Suppressor macrophage treated with lipopolysaccharide for 1 hour (primary cell): ENCODE results near the gene OPN4.

Experiments used
- DNase-seq, 3 donors: peaks; one replicate each; pipeline ENCODE4 v3.0.0-alpha.2; 2020 to 2022

The OPN4 gene

DNA sequence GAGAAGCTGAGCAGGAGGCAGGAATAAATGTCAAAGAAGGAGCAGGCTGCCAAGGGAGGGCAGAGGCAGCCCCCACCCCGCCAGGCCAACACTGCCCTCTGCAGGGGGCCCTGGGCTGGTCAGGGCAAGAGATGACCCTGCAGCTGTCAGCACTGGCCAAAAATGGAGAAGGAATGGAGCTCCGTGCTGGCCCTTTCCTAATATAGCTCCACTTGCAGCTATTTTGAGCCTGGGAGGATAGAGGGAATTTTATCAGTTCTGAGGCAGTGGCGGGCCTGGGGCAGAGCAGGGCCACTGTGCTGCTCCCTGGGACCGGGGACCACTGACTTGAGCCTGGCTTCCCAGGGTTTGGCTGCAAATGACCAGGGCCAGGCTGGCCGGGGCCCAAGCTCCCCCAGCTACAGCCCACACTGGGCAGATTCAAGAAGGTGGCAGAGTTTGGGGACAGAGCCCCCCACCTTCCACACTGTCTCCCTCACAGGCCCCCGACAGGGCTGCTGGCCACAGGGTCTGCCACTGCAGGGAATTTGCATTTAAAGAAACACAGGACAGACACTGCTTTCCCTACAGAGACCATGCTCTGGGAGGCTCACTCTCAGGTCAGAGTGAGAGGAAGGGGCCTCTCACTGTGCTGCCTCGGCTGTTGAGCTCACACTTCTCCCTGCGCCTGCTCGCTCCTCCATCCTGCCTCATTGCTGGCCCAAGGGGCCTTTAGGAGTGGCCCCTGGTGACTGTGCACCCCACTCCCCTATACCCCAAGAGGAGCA is 30.2 kb downstream of the OPN4 start:
- DNase-seq = no peak

GRCh38 chr10:86685416-86685815 is 31.1 kb downstream of the OPN4 start:
- no peak for DNase-seq

DNA sequence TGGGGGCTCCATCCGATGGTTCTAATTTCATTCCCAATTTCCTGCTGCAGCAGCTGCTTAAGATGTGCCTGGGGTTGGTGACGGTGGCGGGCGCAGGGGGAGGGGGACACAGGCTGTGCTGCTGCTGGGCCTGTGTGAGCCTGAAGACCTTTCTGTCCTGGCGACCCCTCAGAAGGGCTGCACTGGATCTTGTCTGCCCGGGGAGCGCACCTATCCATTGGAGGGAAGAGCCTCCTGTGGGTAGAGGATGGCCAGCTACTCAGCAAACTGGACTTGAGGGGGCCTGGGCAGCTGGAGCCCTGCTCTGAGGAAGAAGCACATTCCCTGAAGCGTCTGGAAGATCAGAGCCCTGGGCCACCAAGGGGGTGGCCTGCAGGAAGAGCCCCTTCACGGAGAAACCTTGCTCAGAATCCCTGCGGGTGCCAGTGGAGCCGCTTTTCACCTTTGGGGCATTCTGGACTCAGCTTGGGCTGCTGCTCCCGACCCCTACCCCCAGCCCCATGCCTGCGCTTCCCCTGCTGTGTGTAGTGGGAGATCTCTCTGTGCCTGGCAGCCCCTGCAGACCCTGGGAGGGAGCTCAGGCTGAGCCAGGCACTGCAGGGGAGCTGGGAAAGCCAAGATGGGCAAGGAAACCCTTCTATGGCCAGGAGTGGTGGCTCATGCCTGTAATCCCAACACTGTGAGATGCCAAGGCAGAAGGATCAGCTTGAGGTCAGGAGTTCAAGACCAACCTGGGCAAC is 31.7 kb downstream of the OPN4 start:
- no peak for DNase-seq

GRCh38 chr10:86686972-86687371 is 32.6 kb downstream of the OPN4 start:
- DNase-seq = no peak

DNA sequence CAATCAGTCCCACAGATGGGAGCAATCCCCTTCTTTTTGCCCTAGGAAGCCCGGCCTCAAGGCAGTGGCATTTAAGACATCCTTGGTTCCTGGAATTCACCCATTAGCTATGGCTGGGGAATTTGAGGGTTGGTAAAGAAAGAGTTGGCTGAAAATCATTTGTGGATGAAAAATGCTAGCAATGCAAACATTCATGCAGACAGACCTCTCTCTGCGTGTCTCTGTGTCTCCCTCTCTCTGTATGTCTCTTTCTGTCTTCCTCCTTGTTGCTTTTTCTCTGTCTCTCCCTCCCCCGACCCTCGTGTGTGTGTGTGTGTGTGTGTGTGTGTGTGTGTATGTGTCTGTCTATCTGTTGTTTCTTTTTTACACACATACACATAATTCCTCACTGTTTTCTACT is 33.4 kb downstream of the OPN4 start:
- no peak for DNase-seq

DNA sequence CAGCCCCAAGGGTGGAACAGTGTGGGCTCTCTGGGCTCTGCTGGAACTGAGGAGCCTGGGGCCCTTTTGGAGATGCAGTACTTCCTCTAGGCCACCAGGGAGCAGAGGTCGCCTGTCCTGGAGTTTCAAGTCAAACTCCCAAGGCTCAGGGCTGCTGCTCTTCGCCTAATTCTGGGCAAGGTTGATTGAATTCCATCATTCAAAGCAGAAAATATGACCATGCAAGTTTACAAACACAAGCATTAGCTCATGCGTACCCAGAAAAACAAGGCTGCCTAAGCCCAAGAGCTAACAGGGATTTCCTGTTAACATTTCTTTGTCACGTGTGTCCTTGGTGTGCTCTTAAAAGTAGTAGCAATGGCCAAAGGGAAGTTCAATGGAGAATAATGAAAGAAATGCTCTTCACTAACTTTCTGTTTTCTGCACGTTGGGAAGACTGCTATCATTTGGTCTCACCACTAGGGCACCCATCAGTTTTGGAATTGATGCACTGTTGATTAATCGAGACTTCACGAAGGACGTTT is 34.1 kb downstream of the OPN4 start:
- DNase-seq = peak; percentile 62 to 75 (median 74)

- DNase-seq = no peak
Measured at GRCh38 chr10:86689146-86689545, 34.8 kb downstream of the OPN4 start.

DNA sequence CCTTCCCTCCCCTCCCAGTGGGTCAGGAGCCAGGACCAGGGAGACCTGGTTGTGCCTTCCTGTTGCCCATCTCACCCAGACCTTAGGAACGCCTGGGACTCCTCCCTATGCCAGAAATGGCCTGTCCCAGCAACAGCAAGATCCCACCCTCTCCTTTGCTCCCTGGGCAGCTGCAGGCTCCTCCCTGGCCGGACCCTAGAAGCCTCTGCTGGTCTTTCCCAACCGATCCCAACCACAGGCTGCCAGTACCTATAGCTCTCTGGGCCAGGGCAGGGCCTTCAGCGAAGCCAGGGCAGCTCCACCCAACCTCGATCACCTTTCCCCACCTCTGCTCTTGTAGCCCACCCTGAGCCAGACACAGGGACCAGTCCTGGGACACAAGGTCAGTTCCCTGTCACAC is 35.9 kb downstream of the OPN4 start:
- no peak for DNase-seq

GRCh38 chr10:86690657-86691084 is 36.3 kb downstream of the OPN4 start:
- no peak for DNase-seq

DNA sequence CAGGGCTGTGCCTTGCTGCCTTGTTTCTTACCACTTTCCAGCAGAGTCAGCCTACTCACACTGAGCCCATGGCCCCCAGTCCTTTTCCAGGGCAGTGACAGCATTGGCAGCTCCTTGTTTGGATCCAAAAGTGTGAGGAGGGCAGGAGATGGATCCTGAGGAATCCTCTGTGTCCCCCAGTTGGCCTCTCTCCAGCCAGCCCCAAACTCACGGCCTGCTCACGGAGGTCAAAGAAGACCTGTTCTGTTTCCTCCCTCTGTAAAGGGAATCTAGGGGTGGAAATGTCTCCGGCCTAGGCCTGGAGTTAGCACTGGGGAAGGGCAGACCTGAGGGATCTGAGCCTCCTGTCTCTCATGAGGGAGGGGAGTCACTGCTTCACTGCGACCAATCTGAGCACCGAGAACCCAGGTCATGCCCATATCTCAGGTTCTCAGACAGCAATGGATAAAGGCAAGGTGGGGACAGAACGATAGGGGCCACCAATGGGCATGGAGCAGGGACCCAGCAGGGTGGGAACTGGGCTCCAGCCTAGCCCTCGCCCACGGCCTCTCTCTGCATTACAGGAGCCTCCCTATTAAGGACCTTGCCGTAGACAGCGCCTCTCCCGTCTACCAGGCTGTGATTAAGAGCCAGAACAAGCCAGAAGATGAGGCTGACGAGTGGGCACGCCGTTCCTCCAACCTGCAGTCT is 37.1 kb downstream of the OPN4 start:
- DNase-seq = no peak

- no peak for DNase-seq
Measured at GRCh38 chr10:86692023-86692514, 37.7 kb downstream of the OPN4 start.

DNA sequence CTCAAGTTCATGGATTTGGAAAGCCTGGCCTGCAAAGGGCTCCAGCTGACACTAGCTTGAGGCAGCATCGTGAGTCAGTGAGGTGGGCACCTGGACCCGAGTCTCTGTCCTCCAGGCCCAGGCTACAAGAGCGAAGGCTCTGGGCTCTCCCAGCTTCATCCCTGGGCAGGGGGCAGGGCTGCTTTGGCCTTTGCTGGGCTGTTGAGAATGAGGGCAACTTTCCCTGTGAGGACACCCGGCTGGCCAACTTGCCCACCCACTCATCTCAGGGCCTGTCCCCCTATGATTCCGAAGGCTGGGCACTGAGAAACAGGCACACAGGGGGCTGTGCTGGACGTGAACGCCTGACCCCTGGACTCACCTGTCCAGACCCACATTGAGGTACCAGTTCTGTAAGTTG is 38.3 kb downstream of the OPN4 start:
- DNase-seq = no peak

DNA sequence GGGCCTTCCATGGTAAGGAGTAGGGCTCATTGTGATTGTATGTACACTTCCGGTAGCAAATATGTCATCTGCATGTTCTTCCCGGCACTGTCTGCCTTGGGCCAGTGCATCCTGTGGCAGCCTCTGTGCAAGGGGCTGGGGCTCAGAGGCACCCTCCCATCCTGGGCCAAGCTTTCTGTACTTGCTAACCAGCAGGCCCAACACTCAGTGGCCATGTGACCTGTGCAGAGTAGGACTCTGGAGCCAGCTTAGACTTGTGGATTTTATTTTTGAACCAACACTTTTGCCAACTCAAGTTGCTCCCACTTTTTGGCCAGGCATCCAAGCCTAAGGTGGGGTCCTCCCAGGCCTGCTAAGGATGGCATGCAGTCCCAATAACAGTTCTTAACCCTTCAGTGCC is 38.9 kb downstream of the OPN4 start:
- no peak for DNase-seq

DNA sequence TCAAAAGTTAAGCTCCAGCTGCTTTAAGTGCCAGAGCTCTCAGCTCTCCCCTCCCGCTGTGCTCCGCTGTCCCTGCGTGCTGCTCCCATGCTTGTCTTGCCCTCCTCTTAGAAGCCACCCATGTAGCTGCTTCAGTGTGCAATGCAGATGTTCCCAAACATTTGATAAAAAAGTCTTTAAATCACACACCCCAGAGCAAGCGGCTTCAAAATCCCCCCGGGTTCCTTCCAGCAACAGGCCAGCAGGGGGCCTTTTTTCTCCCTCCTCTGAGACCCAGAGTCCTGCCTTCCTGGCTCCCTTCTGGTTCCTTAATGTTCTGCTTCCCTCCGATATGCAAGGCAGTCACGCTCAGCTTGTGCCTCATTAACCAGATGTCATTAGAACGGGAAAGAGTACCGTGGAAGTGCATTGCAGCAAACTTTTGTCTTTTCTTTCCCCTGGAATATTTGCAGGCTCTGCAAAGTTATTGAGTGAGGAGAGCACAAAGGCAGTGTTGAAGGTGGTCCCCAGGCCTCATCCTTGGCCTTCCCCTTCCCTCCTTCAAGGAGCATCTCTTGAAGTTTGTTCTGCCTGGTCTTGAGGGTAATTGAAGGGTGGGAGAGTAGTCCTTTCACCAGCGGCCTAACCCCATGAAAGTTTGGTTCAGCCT is 39.5 kb downstream of the OPN4 start:
- DNase-seq = peak; percentile 39 to 72 (median 67)

DNA sequence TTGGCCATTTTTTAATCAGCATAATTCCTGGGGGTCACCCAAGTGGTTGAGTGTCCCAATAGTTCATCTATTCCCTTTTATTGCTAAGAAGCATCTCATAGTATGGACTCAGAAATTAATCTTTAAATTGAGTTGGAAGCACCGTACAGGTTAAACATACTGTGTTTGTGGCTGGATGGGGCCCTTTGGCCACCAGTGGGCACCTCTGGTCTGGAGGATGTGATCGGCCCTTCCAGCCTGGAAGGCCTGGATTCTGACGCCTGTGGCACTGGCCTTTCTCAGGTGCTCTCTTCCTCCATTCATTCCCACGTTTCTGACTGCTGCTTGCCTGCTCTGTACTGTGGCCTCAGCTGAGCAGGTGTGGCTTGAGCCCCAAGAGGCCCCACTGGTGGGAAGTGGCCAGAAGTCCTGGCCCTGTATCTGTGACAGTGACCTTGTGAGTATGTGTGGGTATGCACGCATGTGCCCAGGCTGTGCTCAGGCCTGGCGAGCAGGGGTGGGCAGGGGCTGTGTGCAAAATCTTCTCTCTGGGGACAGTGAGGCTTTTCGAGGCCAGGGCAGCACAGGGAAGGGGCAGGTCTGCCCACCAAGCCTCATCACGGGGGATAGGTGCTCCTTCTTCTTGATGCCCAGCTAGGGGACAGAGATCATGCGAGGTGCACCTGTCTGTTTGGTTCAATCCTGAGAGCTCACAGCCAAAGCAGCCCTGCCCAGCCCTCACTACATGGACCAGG is 44.0 kb downstream of the OPN4 start:
- no peak for DNase-seq

DNA sequence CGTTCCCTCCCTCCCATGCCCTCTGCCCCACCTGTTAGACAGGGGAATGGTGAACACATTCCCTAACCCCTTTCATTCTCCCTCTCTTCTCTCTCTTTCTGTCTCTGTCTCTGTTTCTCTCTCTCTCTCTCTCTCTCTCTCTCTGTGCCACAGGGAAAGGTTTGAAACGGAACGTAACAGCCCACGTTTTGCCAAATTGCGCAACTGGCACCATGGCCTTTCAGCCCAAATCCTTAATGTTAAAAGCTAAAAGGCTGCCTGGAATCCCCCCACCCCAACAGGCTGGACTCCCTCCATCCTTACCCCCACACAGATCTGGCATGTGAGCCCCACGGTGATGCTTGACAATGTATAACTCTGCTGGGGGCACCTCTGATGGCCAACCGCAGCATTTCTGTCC is 44.8 kb downstream of the OPN4 start:
- peak in 1 of 3 donors; percentile 8 for DNase-seq

DNA sequence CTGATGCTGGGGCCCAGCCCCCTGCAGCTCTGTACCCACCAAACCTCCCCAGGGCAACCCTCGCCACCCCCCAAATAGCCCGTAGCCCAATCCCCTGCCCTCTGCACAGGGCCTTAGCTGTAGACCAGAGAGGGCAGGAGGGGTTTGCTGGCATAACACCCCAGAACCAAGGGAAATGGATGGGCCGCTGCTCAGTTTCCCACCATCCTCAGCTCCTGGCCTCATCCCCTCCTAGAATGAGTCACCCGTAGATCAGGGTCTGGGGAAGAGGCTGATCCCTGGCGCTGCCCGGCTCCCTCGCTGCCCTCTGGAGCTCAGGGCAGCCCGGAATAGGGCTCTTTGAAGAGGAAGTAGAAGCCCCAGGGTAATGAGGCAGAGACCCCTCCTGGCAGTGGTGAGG is 45.2 kb downstream of the OPN4 start:
- no peak for DNase-seq

DNA sequence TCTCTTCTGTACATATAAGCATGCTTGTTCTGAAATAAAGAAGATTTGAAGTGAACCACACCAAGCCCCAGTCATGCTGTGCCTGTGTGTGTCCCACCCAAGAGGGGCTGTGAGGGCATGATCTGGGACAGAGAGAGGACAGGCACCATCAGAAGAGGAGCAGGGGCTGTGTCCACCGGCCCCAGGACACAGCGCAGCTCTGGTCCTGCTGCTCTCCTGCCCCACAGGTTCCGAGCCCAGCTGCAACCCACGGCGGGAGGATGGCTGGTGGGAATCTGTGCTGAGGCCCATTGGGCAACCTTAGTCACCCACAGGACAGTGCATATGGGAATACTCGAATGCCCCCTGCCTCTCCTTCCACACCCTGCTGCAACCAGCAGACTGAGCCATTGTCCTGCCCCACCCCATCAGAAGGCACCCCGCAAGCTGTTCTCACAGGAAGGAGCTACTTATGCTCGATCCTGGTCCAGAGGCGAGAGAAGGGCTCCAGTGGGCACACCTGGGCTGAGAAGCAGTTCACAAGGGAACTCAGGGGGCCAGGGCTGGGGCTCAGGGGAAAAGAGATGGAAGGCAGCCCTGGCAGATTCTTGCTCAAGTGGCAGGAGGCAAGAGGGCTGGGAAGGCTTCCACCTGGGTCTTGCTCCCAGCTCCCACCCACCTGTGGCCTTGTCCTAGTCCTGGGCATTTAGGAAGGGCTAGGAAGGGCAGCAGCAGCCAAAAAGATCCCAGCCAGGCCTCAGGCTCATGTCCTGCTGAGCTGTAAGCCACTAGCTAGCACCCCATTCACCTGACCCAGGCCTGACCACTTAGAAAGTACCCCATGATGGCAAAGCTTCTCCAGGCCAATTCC is 45.9 kb downstream of the OPN4 start:
- no peak for DNase-seq

DNA sequence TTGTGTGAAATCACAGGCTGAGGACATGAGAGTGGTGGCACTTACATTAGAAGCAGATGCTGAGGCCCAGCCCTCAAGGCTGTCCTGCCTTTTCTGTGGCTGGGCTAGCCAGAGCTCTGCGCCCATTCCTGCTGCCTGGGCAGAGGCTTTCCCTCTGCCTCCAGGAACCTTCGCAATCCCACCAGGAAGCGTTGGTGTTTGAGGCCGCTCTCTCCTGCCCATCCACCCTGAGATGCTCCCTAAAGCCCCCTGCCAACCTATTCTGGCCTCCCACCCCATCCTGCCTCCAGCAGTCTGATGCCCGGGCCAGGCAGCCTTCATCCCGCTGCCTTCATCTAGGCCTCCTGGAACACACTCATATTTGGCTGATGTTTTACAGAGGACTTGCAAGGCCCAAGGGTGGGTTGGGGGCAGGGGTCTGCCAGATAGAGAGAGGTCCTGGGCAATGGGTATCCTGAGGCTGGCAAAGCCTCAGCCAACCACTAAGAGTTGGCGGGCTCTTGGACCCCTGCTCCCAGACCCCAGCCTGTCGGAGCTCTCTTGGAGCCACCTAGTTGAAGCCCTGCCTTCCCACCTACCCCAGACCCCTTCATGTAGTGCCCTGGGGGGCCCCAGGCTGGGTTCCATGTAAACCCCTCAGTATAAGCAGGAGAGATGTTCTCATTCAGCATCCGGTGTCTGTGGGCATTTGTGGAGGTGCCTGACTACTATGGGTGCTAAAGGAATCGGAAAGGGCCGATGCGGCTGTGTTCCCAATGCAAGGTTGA is 46.7 kb downstream of the OPN4 start:
- no peak for DNase-seq

- DNase-seq = no peak
Measured at GRCh38 chr10:86703176-86703575, 48.8 kb downstream of the OPN4 start.
